GM23338 (cell line): ENCODE data around the gene TRPM1. TPM values are rescaled to one million over a fixed set of nuclear protein-coding genes. Genes with fewer than 3 reads are reported as not detected.

Experiments
- ATAC-seq: fragments of 200-7000 bp; cut with Tn5 transposase; 3 replicates; pipeline ENCODE4 v1.9.1; 2020
- DNase-seq: peaks from one replicate; pipeline ENCODE4 v3.0.0-alpha.2; 2015; ENCODE audit warnings: low spot score
- H2AFZ ChIP-seq: fragments of 200-600 bp; sonication (generic); 2 replicates; pipeline ENCODE4 v1.8.0; 2016; ENCODE audit warnings: antibody characterized with exemption, mild to moderate bottlenecking, moderate library complexity
- H3F3A ChIP-seq: fragments of 200-600 bp; sonication (generic); replicated peaks from 2 replicates; pipeline ENCODE4 v1.8.0; 2017; ENCODE audit warnings: antibody characterized with exemption, mixed run types, low read depth
- H3K27ac ChIP-seq: fragments of 200-600 bp; sonication (generic); 2 replicates; pipeline ENCODE4 v1.6.1; 2016; ENCODE audit warnings: low read depth
- H3K27me3 ChIP-seq: fragments of 200-600 bp; sonication (generic); 2 replicates; pipeline ENCODE4 v1.8.0; 2016; ENCODE audit warnings: mild to moderate bottlenecking, mixed run types, moderate library complexity; ENCODE audit not compliant: insufficient read depth
- H3K36me3 ChIP-seq: fragments of 200-600 bp; sonication (generic); 2 replicates; pipeline ENCODE4 v1.8.0; 2016; ENCODE audit warnings: mild to moderate bottlenecking; ENCODE audit not compliant: insufficient read depth
- H3K4me1 ChIP-seq: fragments of 200-600 bp; sonication (generic); 2 replicates; pipeline ENCODE4 v1.8.0; 2016; ENCODE audit warnings: mild to moderate bottlenecking, moderate library complexity; ENCODE audit not compliant: insufficient read depth
- H3K4me2 ChIP-seq: fragments of 200-600 bp; sonication (generic); 2 replicates; pipeline ENCODE4 v1.7.1; 2017; ENCODE audit warnings: mixed run types
- H3K4me3 ChIP-seq: fragments of 200-600 bp; sonication (generic); 2 replicates; pipeline ENCODE4 v1.6.1; 2016; ENCODE audit warnings: mixed run types
- H3K79me2 ChIP-seq: fragments of 200-600 bp; sonication (generic); replicated peaks from 2 replicates; pipeline ENCODE4 v1.8.0; 2017; ENCODE audit warnings: mild to moderate bottlenecking; ENCODE audit not compliant: insufficient read depth
- H3K9me2 ChIP-seq: fragments of 200-600 bp; sonication (generic); 2 replicates; pipeline ENCODE4 v1.8.0; 2017; ENCODE audit not compliant: insufficient read depth
- H4K20me1 ChIP-seq: fragments of 200-600 bp; sonication (generic); replicated peaks from 2 replicates; pipeline ENCODE4 v1.8.0; 2017; ENCODE audit warnings: mild to moderate bottlenecking; ENCODE audit not compliant: insufficient read depth
- H3K27ac Mint-ChIP-seq: 2 replicates; pipeline ENCODE4 v1.8.0; 2020; ENCODE audit warnings: inconsistent platforms, mild to moderate bottlenecking, moderate library complexity, mixed read lengths
- H3K27me3 Mint-ChIP-seq: 3 replicates; pipeline ENCODE4 v1.8.0; 2022; ENCODE audit warnings: low read depth, mild to moderate bottlenecking, moderate library complexity, mixed read lengths, inconsistent platforms; ENCODE audit not compliant: insufficient read depth, poor library complexity
- H3K36me3 Mint-ChIP-seq: 3 replicates; pipeline ENCODE4 v1.8.0; 2021; ENCODE audit warnings: low read depth, mild to moderate bottlenecking, inconsistent platforms, moderate library complexity, mixed read lengths
- H3K4me1 Mint-ChIP-seq: 3 replicates; pipeline ENCODE4 v1.8.0; 2020; ENCODE audit warnings: mild to moderate bottlenecking, inconsistent platforms, mixed read lengths
- H3K4me3 Mint-ChIP-seq: 3 replicates; pipeline ENCODE4 v1.8.0; 2021; ENCODE audit warnings: moderate library complexity, mild to moderate bottlenecking, inconsistent platforms, mixed read lengths
- H3K9me3 Mint-ChIP-seq: 3 replicates; pipeline ENCODE4 v1.8.0; 2020; ENCODE audit warnings: moderate library complexity, mild to moderate bottlenecking, inconsistent platforms, mixed read lengths
- CREB1 ChIP-seq: fragments of 250-450 bp; sonication (Bioruptor Pico); IDR thresholded peaks from 2 replicates; pipeline ENCODE4 v1.5.0; 2020; ENCODE audit warnings: low read depth, mild to moderate bottlenecking, moderate library complexity
- CTCF ChIP-seq, 2 experiments: fragments of 200-600 bp in 1 of 2; sonication (generic) in 1 of 2; conservative IDR thresholded peaks; 2 replicates each; pipeline versions ENCODE4 v1.5.1 to v1.6.1; 2016 to 2017; ENCODE audit warnings: antibody characterized with exemption in 2 of 2, low read depth in 2 of 2, mild to moderate bottlenecking in 2 of 2, moderate library complexity in 1 of 2
- ETS1 ChIP-seq: IDR thresholded peaks from 2 replicates; pipeline ENCODE4 v1.6.1; 2016; ENCODE audit warnings: antibody characterized with exemption
- EZH2 ChIP-seq: fragments of 200-600 bp; sonication (generic); IDR thresholded peaks from one replicate; pipeline ENCODE4 v1.8.0; 2017; ENCODE audit warnings: antibody characterized with exemption, mild to moderate bottlenecking, low read depth; ENCODE audit not compliant: unreplicated experiment
- EZH2phosphoT487 ChIP-seq: fragments of 200-600 bp; sonication (generic); IDR thresholded peaks from one replicate; pipeline ENCODE4 v1.8.1; 2018; ENCODE audit warnings: antibody characterized with exemption; ENCODE audit not compliant: unreplicated experiment
- JUNB ChIP-seq: IDR thresholded peaks from one replicate; pipeline ENCODE4 v1.6.1; 2016; ENCODE audit warnings: antibody characterized with exemption; ENCODE audit not compliant: unreplicated experiment
- NANOG ChIP-seq: IDR thresholded peaks from 2 replicates; pipeline ENCODE4 v1.6.1; 2016; ENCODE audit warnings: antibody characterized with exemption, borderline replicate concordance
- POLR2AphosphoS5 ChIP-seq: IDR thresholded peaks from 2 replicates; pipeline ENCODE4 v1.6.1; 2016; ENCODE audit warnings: antibody characterized with exemption, low read depth
- REST ChIP-seq: IDR thresholded peaks from one replicate; pipeline ENCODE4 v1.6.1; 2018; ENCODE audit warnings: antibody characterized with exemption; ENCODE audit not compliant: unreplicated experiment
- STAT1 ChIP-seq: IDR thresholded peaks from one replicate; pipeline ENCODE4 v1.6.1; 2016; ENCODE audit warnings: antibody characterized with exemption; ENCODE audit not compliant: unreplicated experiment
- ZNF114 ChIP-seq: fragments of 250-450 bp; sonication (Bioruptor Pico); IDR thresholded peaks from 2 replicates; pipeline ENCODE4 v1.5.0; 2020; ENCODE audit warnings: mild to moderate bottlenecking, moderate library complexity
- ZNF331 ChIP-seq: fragments of 250-450 bp; sonication (Bioruptor Pico); IDR thresholded peaks from 2 replicates; pipeline ENCODE4 v1.5.0; 2020; ENCODE audit warnings: low read depth, mild to moderate bottlenecking, moderate library complexity
- ZNF462 ChIP-seq: fragments of 250-450 bp; sonication (Bioruptor Pico); IDR thresholded peaks from 2 replicates; pipeline ENCODE4 v1.5.0; 2020; ENCODE audit warnings: mild to moderate bottlenecking, moderate library complexity
- polyA plus RNA-seq: library from polyadenylated mRNA; unstranded; fragments of >200 nt; fragmentation: Nextera tagmentation; extraction: Ambion mirVana; gene quantifications from 2 replicates; pipeline ENCODE4 v1.2.1, GENCODE V29; 2016
- total RNA-seq: library from RNA; depleted of rRNA; stranded (reverse); fragments of >200 nt; shearing (Covaris generic); gene quantifications from 2 replicates; pipeline ENCODE4 v1.2.3, GENCODE V29; 2014

The TRPM1 gene
- total and polyA plus RNA-seq, 2 experiments from 2014 or later = 0.19 TPM; not detected in 1

GRCh38 chr15:31050953-31051352, 50.6 kb downstream of the TRPM1 start:
- H3K4me2 ChIP-seq = no peak overlapping the region
- ATAC-seq (no peak), DNase-seq (no peak)
- Mint-ChIP-seq H3K36me3 (no peaks in the 10 kb centered on the region), H3K4me3 (no peak overlapping the region), H3K4me1 (peaks cover 6% of the 10 kb centered on the region), H3K27ac (no peak overlapping the region), H3K9me3 (no peaks in the 10 kb centered on the region), H3K27me3 (peaks cover 5% of the 10 kb centered on the region)
- H3K27ac ChIP-seq = no peak overlapping the region
- no peaks in the 10 kb centered on the region for H4K20me1 ChIP-seq
- no peak for TF ChIP-seq NANOG
- TF ChIP-seq ZNF114 (CRISPR knock-in tag) = no peak
- no peak for TF ChIP-seq POLR2AphosphoS5
- no peak for TF ChIP-seq ZNF462 (CRISPR knock-in tag)
- no peak for TF ChIP-seq ETS1
- no peak for TF ChIP-seq STAT1
- TF ChIP-seq ZNF331 (CRISPR knock-in tag) = no peak
- no peak for TF ChIP-seq CREB1 (CRISPR knock-in tag)
- no peak for TF ChIP-seq CTCF (conservative IDR thresholded peaks at IDR 0.05; ENCODE audit: low read depth in 2 of 2)
- no peak for TF ChIP-seq REST
- no peak for TF ChIP-seq EZH2
- TF ChIP-seq JUNB = no peak
- TF ChIP-seq EZH2phosphoT487 = no peak
- no peaks in the 10 kb centered on the region for H3K27me3 ChIP-seq
- no peaks in the 10 kb centered on the region for H3K79me2 ChIP-seq
- no peaks in the 10 kb centered on the region for H3K36me3 ChIP-seq
- no peaks in the 10 kb centered on the region for H3K4me1 ChIP-seq
- no peak overlapping the region for H2AFZ ChIP-seq
- H3K9me2 ChIP-seq = no peaks in the 10 kb centered on the region; the same call in 1 of the 2 replicates
- no peaks in the 10 kb centered on the region for H3F3A ChIP-seq
- H3K4me3 ChIP-seq = no peak overlapping the region
